ENCODE results near the gene P2RY11. TPM values are rescaled to one million over a fixed set of nuclear protein-coding genes. Genes with fewer than 3 reads are reported as not detected.

The P2RY11 gene, protein sequence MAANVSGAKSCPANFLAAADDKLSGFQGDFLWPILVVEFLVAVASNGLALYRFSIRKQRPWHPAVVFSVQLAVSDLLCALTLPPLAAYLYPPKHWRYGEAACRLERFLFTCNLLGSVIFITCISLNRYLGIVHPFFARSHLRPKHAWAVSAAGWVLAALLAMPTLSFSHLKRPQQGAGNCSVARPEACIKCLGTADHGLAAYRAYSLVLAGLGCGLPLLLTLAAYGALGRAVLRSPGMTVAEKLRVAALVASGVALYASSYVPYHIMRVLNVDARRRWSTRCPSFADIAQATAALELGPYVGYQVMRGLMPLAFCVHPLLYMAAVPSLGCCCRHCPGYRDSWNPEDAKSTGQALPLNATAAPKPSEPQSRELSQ
- total RNA-seq = 1 to 10 TPM; 2.8 to 4.6 TPM
- 10 to 100 TPM; 19.6 to 25.2 TPM for polyA plus RNA-seq (ENCODE audit: insufficient read length in 2 of 2)
- long read RNA-seq, donor 1, partial matches to known transcripts = 0 of 1 reads
- long read RNA-seq, donor 1, other reads (novel, unspliced or antisense) = 0 of 1 reads
- long read RNA-seq, donor 2, partial matches to known transcripts = 19 of 72 reads
- long read RNA-seq, donor 2, other reads (novel, unspliced or antisense) = 53 of 72 reads
- long read RNA-seq, donor 3 = 0 reads
- long read RNA-seq, donor 4 = 0 reads

GRCh38 chr19:10111405-10111811 lies at the start of gene P2RY11:
Gene P2RY11 (plus strand): TSS chr19:10111693. CDS start chr19:10111722, 29 bp downstream.
- Histone ChIP-seq H3K9me3 (ENCODE audit: control insufficient read depth, insufficient read depth, low read length) (no peaks in the 10 kb centered on the region), H3K4me3 (ENCODE audit: low read depth, low read length) (no peak within 1 kb of the TSS), H3K36me3 (ENCODE audit: control insufficient read depth, insufficient read depth, low read length) (peaks cover 91% of the 10 kb centered on the region), H3K27me3 (ENCODE audit: control insufficient read depth, insufficient read depth, low read length) (no peaks in the 10 kb centered on the region), H3K27ac (ENCODE audit: low read depth, low read length) (no peak within 1 kb of the TSS), H3K4me1 (ENCODE audit: control insufficient read depth, insufficient read depth, low read length) (peaks cover 12% of the 10 kb centered on the region)
- WGBS (ENCODE audit: insufficient coverage) = 72% methylated on average over 7 of the region's 8 CpGs
- no peak for DNase-seq (ENCODE audit: low read depth in 4 of 6, low spot score in 6 of 6)

- H3K27ac ChIP-seq (ENCODE audit: low read depth, low read length) = no peak overlapping the region
- no peak overlapping the region for H3K4me3 ChIP-seq (ENCODE audit: low read depth, low read length)
- peaks cover 6% of the 10 kb centered on the region for H3K27me3 ChIP-seq (ENCODE audit: control insufficient read depth, insufficient read depth, low read length)
- 41% methylated on average over 13 of the region's 21 CpGs for WGBS (ENCODE audit: insufficient coverage)
- DNase-seq (ENCODE audit: low read depth in 4 of 6, low spot score in 6 of 6) = no peak
- H3K9me3 ChIP-seq (ENCODE audit: control insufficient read depth, insufficient read depth, low read length) = no peaks in the 10 kb centered on the region
- H3K4me1 ChIP-seq (ENCODE audit: control insufficient read depth, insufficient read depth, low read length) = no peaks in the 10 kb centered on the region
- no peaks in the 10 kb centered on the region for H3K36me3 ChIP-seq (ENCODE audit: control insufficient read depth, insufficient read depth, low read length)
These were observed 49.7 kb upstream of the P2RY11 start for GRCh38 chr19:10061717-10062310.

DNA sequence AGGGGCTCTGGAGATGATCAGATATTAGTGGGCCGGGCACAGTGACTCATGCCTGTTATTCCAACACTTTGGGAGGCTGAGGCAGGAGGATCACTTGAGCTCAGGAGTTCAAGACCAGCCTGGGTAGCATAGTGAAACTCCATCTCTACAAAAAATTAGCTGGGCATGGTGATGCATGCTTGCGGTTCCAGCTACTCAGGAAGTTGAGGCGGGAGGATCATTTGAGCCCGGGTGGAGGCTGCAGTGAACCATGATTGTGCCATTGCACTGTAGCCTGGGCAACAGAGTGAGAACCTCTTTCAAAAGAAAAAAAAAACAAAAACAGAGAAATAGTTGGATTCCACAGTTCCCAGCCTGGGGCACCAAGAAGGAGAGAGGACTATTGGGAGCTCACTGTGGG lies 43.3 kb upstream of the P2RY11 start:
- no peak for DNase-seq (ENCODE audit: low read depth in 4 of 6, low spot score in 6 of 6)
- H3K27ac ChIP-seq (ENCODE audit: low read depth, low read length) = no peak overlapping the region
- H3K9me3 ChIP-seq (ENCODE audit: control insufficient read depth, insufficient read depth, low read length) = no peaks in the 10 kb centered on the region
- no peak overlapping the region for H3K4me3 ChIP-seq (ENCODE audit: low read depth, low read length)
- H3K27me3 ChIP-seq (ENCODE audit: control insufficient read depth, insufficient read depth, low read length) = no peaks in the 10 kb centered on the region
- 73% methylated on average over 4 of the region's 4 CpGs for WGBS (ENCODE audit: insufficient coverage)
- no peaks in the 10 kb centered on the region for H3K4me1 ChIP-seq (ENCODE audit: control insufficient read depth, insufficient read depth, low read length)
- no peaks in the 10 kb centered on the region for H3K36me3 ChIP-seq (ENCODE audit: control insufficient read depth, insufficient read depth, low read length)

GRCh38 chr19:10069046-10069445 lies 42.4 kb upstream of the P2RY11 start:
- no peak for DNase-seq (ENCODE audit: low read depth in 4 of 6, low spot score in 6 of 6)
- Histone ChIP-seq H3K36me3 (ENCODE audit: control insufficient read depth, insufficient read depth, low read length) (no peaks in the 10 kb centered on the region), H3K27me3 (ENCODE audit: control insufficient read depth, insufficient read depth, low read length) (no peaks in the 10 kb centered on the region), H3K4me3 (ENCODE audit: low read depth, low read length) (no peak overlapping the region), H3K27ac (ENCODE audit: low read depth, low read length) (no peak overlapping the region), H3K9me3 (ENCODE audit: control insufficient read depth, insufficient read depth, low read length) (no peaks in the 10 kb centered on the region), H3K4me1 (ENCODE audit: control insufficient read depth, insufficient read depth, low read length) (no peaks in the 10 kb centered on the region)
- 72% methylated on average over 5 of the region's 6 CpGs for WGBS (ENCODE audit: insufficient coverage)

GRCh38 chr19:10070730-10071446 lies 40.6 kb upstream of the P2RY11 start:
- 79% methylated on average over 22 of the region's 22 CpGs for WGBS (ENCODE audit: insufficient coverage)
- Histone ChIP-seq H3K27ac (ENCODE audit: low read depth, low read length) (no peak overlapping the region), H3K36me3 (ENCODE audit: control insufficient read depth, insufficient read depth, low read length) (no peaks in the 10 kb centered on the region), H3K4me3 (ENCODE audit: low read depth, low read length) (no peak overlapping the region), H3K9me3 (ENCODE audit: control insufficient read depth, insufficient read depth, low read length) (no peaks in the 10 kb centered on the region), H3K4me1 (ENCODE audit: control insufficient read depth, insufficient read depth, low read length) (no peaks in the 10 kb centered on the region), H3K27me3 (ENCODE audit: control insufficient read depth, insufficient read depth, low read length) (no peaks in the 10 kb centered on the region)
- DNase-seq (ENCODE audit: low read depth in 4 of 6, low spot score in 6 of 6) = no peak

DNA sequence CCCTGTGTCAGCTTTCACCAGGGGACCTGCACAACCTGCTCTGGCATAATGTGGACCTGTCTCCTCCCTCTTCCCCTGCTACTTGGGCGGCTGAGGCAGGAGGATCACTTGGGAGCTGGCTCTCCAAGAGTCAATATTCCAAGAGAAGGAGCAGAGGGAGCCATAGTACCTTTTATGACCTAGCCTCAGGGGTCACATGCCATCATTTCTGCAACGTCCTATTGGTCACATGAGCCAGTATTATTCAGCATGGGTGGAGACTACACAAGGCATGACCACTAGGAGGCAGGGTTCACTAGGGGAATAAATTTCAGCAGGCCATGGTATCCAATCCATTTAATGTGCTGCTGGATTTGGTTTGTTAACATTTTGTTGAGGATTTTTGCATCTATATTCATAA lies 37.3 kb upstream of the P2RY11 start:
- Histone ChIP-seq H3K27me3 (ENCODE audit: control insufficient read depth, insufficient read depth, low read length) (no peaks in the 10 kb centered on the region), H3K4me1 (ENCODE audit: control insufficient read depth, insufficient read depth, low read length) (no peaks in the 10 kb centered on the region), H3K9me3 (ENCODE audit: control insufficient read depth, insufficient read depth, low read length) (no peaks in the 10 kb centered on the region), H3K36me3 (ENCODE audit: control insufficient read depth, insufficient read depth, low read length) (no peaks in the 10 kb centered on the region), H3K4me3 (ENCODE audit: low read depth, low read length) (no peak overlapping the region), H3K27ac (ENCODE audit: low read depth, low read length) (no peak overlapping the region)
- 63% methylated on average over 2 of the region's 2 CpGs for WGBS (ENCODE audit: insufficient coverage)
- no peak for DNase-seq (ENCODE audit: low read depth in 4 of 6, low spot score in 6 of 6)

DNA sequence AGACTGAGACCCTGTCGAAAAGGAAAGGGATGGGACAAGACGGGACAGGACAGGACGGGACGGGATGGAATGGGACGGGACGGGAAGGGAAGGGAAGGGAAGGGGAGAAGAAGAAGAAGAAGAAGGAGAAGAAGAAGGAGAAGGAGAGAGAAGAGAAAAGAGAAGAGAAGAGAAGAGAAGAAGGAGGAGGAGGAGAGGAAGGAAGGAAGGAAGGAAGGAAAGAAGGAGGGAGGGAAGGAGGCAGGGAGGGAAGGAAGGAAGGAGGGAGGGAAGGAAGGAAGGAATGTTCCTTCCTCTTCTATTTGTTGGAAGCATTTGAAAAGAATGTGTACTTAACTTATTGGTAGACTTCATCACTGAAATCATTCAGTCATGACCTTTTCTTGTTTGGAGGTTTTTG lies 35.0 kb upstream of the P2RY11 start:
- no peak overlapping the region for H3K27ac ChIP-seq (ENCODE audit: low read depth, low read length)
- WGBS (ENCODE audit: insufficient coverage) = 80% methylated on average over 6 of the region's 6 CpGs
- no peak overlapping the region for H3K4me3 ChIP-seq (ENCODE audit: low read depth, low read length)

DNA sequence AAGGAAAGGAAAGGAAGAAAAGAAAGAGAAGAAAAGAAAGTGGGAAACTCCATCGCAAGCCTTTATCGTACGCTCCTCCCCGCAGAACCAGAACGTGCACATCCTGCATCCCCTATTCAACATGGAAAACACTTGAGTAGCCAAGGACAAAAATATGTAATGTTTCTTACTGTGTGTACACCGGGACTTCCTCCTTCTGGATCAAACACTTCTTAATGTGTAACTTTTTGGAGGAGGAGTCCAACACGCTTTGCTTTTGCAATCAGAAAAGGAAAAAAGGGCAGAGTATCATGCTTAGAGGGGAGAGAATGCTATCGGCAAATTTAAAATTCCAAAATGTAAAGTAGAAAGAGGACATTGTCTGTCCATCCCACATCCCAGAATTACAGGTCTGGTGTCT lies 33.2 kb upstream of the P2RY11 start:
- Histone ChIP-seq H3K9me3 (ENCODE audit: control insufficient read depth, insufficient read depth, low read length) (no peaks in the 10 kb centered on the region), H3K27me3 (ENCODE audit: control insufficient read depth, insufficient read depth, low read length) (no peaks in the 10 kb centered on the region), H3K27ac (ENCODE audit: low read depth, low read length) (no peak overlapping the region), H3K4me3 (ENCODE audit: low read depth, low read length) (no peak overlapping the region), H3K36me3 (ENCODE audit: control insufficient read depth, insufficient read depth, low read length) (no peaks in the 10 kb centered on the region), H3K4me1 (ENCODE audit: control insufficient read depth, insufficient read depth, low read length) (no peaks in the 10 kb centered on the region)
- WGBS (ENCODE audit: insufficient coverage) = no CpG with 5 or more reads among the region's 8 CpGs
- DNase-seq (ENCODE audit: low read depth in 4 of 6, low spot score in 6 of 6) = no peak

More for the DNA sequence above, 35.0 kb upstream of the P2RY11 start:
- no peaks in the 10 kb centered on the region for H3K27me3 ChIP-seq (ENCODE audit: control insufficient read depth, insufficient read depth, low read length)
- no peak for DNase-seq (ENCODE audit: low read depth in 4 of 6, low spot score in 6 of 6)
- no peaks in the 10 kb centered on the region for H3K4me1 ChIP-seq (ENCODE audit: control insufficient read depth, insufficient read depth, low read length)
- no peaks in the 10 kb centered on the region for H3K36me3 ChIP-seq (ENCODE audit: control insufficient read depth, insufficient read depth, low read length)
- no peaks in the 10 kb centered on the region for H3K9me3 ChIP-seq (ENCODE audit: control insufficient read depth, insufficient read depth, low read length)

DNA sequence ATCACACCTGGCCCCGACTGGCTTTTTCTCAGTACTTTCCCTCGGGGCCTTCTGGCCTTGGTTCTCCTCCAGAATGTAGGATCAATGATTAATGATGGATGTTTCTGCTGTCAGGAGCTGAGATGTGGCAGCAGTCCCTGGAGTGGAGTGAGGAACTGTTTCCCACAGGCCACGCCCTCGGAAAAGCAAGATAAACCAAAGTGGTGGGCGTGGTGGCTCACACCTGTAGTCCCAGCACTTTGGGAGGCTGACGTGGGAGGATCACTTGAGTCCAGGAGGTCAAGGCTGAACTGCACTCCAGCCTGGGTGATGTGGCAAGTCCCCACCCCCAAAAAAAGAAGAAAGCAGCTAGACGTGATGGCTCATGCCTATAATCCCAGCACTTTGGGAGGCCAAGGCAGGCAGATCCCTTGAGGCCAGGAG lies 32.5 kb upstream of the P2RY11 start:
- Histone ChIP-seq H3K4me3 (ENCODE audit: low read depth, low read length) (no peak overlapping the region), H3K4me1 (ENCODE audit: control insufficient read depth, insufficient read depth, low read length) (no peaks in the 10 kb centered on the region), H3K36me3 (ENCODE audit: control insufficient read depth, insufficient read depth, low read length) (no peaks in the 10 kb centered on the region), H3K9me3 (ENCODE audit: control insufficient read depth, insufficient read depth, low read length) (no peaks in the 10 kb centered on the region), H3K27ac (ENCODE audit: low read depth, low read length) (no peak overlapping the region), H3K27me3 (ENCODE audit: control insufficient read depth, insufficient read depth, low read length) (no peaks in the 10 kb centered on the region)
- no peak for DNase-seq (ENCODE audit: low read depth in 4 of 6, low spot score in 6 of 6)
- 82% methylated on average over 4 of the region's 7 CpGs for WGBS (ENCODE audit: insufficient coverage)
